Heart left ventricle (tissue), 16 donors: ENCODE data around the gene FBXO21. TPM values are rescaled to one million over a fixed set of nuclear protein-coding genes. Genes with fewer than 3 reads are reported as not detected.

ENCODE experiments used
- ATAC-seq, 4 donors: fragments of 200-7000 bp; cut with Tn5 transposase; one replicate each; pipeline ENCODE4 v1.9.1; 2020 to 2022; ENCODE audit warnings: moderate library complexity in 4 of 4, mild to moderate bottlenecking in 3 of 4, moderate number of reproducible peaks in 1 of 4
- DNase-seq, 5 donors: peaks; one replicate each; pipeline ENCODE4 v3.0.0-alpha.2; 2020
- H3K27ac ChIP-seq, 12 donors: fragments of 200-600 bp; sonication (generic) in 4 of 12; one replicate each; pipeline versions ENCODE4 v1.5.0 to v1.8.0; 2016 to 2022; ENCODE audit warnings: mild to moderate bottlenecking in 2 of 12
- H3K27me3 ChIP-seq, 9 donors: fragments of 200-600 bp; sonication (generic) in 2 of 9; one replicate each; pipeline versions ENCODE4 v1.5.1 to v1.8.0; 2016 to 2022; ENCODE audit warnings: mild to moderate bottlenecking in 3 of 9
- H3K36me3 ChIP-seq, 9 donors: fragments of 200-600 bp; sonication (generic) in 2 of 9; one replicate each; pipeline versions ENCODE4 v1.5.0 to v1.8.0; 2018 to 2022; ENCODE audit warnings: mild to moderate bottlenecking in 2 of 9
- H3K4me1 ChIP-seq, 12 donors: fragments of 200-600 bp; sonication (generic) in 4 of 12; one replicate each; pipeline versions ENCODE4 v1.5.0 to v1.8.0; 2016 to 2022; ENCODE audit warnings: mild to moderate bottlenecking in 3 of 12
- H3K4me3 ChIP-seq, 12 donors: fragments of 200-600 bp; sonication (generic) in 4 of 12; one replicate each; pipeline versions ENCODE4 v1.5.0 to v1.8.0; 2017 to 2022; ENCODE audit warnings: mild to moderate bottlenecking in 9 of 12, moderate library complexity in 4 of 12
- H3K9me3 ChIP-seq, 12 donors: fragments of 200-600 bp; sonication (generic) in 4 of 12; one replicate each; pipeline versions ENCODE4 v1.5.0 to v1.8.0; 2016 to 2022; ENCODE audit warnings: mild to moderate bottlenecking in 1 of 12
- CTCF ChIP-seq, 12 donors: fragments of 200-600 bp; sonication (generic) in 4 of 12; IDR thresholded peaks; one replicate each; pipeline versions ENCODE4 v1.5.0 to v1.8.0; 2018 to 2022; ENCODE audit warnings: antibody characterized with exemption in 12 of 12, mild to moderate bottlenecking in 5 of 12
- POLR2A ChIP-seq, 2 donors: fragments of 450-650 bp; IDR thresholded peaks; one replicate each; pipeline ENCODE4 v1.6.1; 2017; ENCODE audit warnings: antibody characterized with exemption in 2 of 2, mild to moderate bottlenecking in 2 of 2, moderate library complexity in 2 of 2
- WGBS, 4 donors: extraction: QIAGEN DNeasy Blood & Tissue Kit in 2 of 4; methylation state at CpG; one replicate each; pipeline versions ENCODE4 v1.1.5 to v1.1.7; 2013 to 2018; 5-methylcytosine and 5-hydroxymethylcytosine counted together
- intact Hi-C, 10 donors: fragments of 100-400 bp; cut with DNase I; formaldehyde crosslinking; loops; one replicate each; pipeline versions ENCODE4 v1.11.1 to v1.14.2; 2022
- polyA plus RNA-seq, 2 donors: library from polyadenylated mRNA; stranded (reverse); fragments of 200-250 nt; gene quantifications; one replicate each; pipeline ENCODE4 v1.2.3, GENCODE V29; 2013
- total RNA-seq, 9 donors: library from RNA; depleted of rRNA in 2 of 9; stranded (reverse); fragments of >200 nt in 2 of 9; fragmentation: NEBNext Ultra II Directional in 3 of 9; extraction: Animal tissue kit (Norgen Biotek cat#: 25700) in 3 of 9; gene quantifications; one replicate each; pipeline versions ENCODE4 v1.1.0 to v1.2.4, GENCODE V29; 2016 to 2023
- donor health status: ischemic (EF 13 %, LVEDD 7.1; RV severe dilation, severe dysfunction).
- donor health status: healthy with polysubstance abuse.
- donor health status: DM: no; HTN: yes; CAD: no.
- donor health status: DM: no; HTN: no; CAD: no.
- donor health status: ischemic (EF 25% LVEDD 6.9; RV normal size, moderate dysfunction).
- donor health status: ischemic (EF 25% LVEDD 5.7; RV mildly dilated, moderate dysfunction).
- donor health status: healthy.
- donor health status: DM: yes; HTN: yes; CAD: no.
- donor health status: ischemic (EF 35%, LVEDD 5.7; RV mildly dilated, moderate dysfunction).
- donor health status: nonischemic (EF 11% LVEDD 7.7; RV severe dilation, severe dysfunction).
- donor health status: DM: yes; HTN: yes; CAD: no.
- donor health status: PGD.
- donor health status: ischemic (EF 29% LVEDD 5.4; RV normal size, mild dysfunction).
- donor health status: nonischemic (EF 23%, LVEDD 6.1; RV moderate dilation, normal function).

FBXO21 gene
- total and polyA plus RNA-seq, 11 donors, result 10.9 to 82.4 (median 44.1) TPM

DNA sequence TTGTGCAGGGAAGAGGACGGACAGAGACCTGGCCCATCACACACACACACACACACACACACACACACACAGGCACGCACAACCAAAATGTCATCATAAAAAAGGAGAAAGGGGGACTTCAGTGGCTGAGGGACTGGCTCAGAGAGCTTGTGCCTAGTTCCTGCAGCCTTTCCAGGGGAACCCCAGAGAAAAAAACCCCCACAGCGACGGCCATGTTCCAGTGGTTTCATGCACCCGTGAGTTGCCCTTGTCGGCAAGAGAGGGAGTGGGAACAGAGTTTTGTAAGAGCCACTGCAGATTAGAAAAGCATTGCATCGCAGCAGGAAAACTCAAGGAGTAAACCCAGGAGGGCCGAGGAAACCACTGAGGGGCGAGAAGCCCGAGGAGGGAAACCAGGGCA, 24.5 kb upstream of the FBXO21 start:
- H3K36me3 ChIP-seq, result no peaks in the 10 kb centered on the region
- H3K4me3 ChIP-seq, result no peak overlapping the region
- no peak overlapping the region for H3K27ac ChIP-seq
- DNase-seq, result no peak
- TF ChIP-seq CTCF (IDR thresholded peaks at IDR 0.05), result no peak
- no peak for TF ChIP-seq POLR2A (IDR thresholded peaks at IDR 0.05)
- H3K9me3 ChIP-seq, result no peaks in the 10 kb centered on the region
- peaks cover 0 to 45% (median 10%) of the 10 kb centered on the region in 9 donors for H3K27me3 ChIP-seq
- intact Hi-C loops, result loop anchor here in 9 of 10 donors (5.0 to 10.0 kb wide), 6 partner anchors 153 to 643 kb away; no protein-coding TSS in a partner anchor
- no peak for ATAC-seq
- no peaks in the 10 kb centered on the region for H3K4me1 ChIP-seq
- WGBS, 4 donors, result 67 to 77% (median 69%) methylated on average over 10 of the region's 10 CpGs

- no peaks in the 10 kb centered on the region for H3K9me3 ChIP-seq
- H3K27me3 ChIP-seq, result peaks cover 0 to 31% (median 8%) of the 10 kb centered on the region in 9 donors
- 22 to 38% (median 28%) methylated on average over 2 of the region's 2 CpGs for WGBS, 4 donors
- H3K27ac ChIP-seq, result no peak overlapping the region
- H3K4me1 ChIP-seq, result no peaks in the 10 kb centered on the region
- intact Hi-C loops, result loop anchor here in 9 of 10 donors (2.0 to 10.0 kb wide), 7 partner anchors 154 to 644 kb away; no protein-coding TSS in a partner anchor
- DNase-seq, result no peak
- no peak for TF ChIP-seq POLR2A (IDR thresholded peaks at IDR 0.05)
- TF ChIP-seq CTCF (IDR thresholded peaks at IDR 0.05), result no peak
- H3K4me3 ChIP-seq, result no peak overlapping the region
- no peak for ATAC-seq
- H3K36me3 ChIP-seq, result no peaks in the 10 kb centered on the region
Measured at GRCh38 chr12:117213295-117213808, 23.1 kb upstream of the FBXO21 start.

GRCh38 chr12:117212563-117213190, 22.4 kb upstream of the FBXO21 start:
- intact Hi-C loops, result loop anchor here in 9 of 10 donors (1.0 to 10.0 kb wide), 8 partner anchors 155 to 645 kb away; no protein-coding TSS in a partner anchor
- Histone ChIP-seq H3K27ac (no peak overlapping the region), H3K27me3 (peaks cover 0 to 25% (median 5%) of the 10 kb centered on the region in 9 donors), H3K36me3 (no peaks in the 10 kb centered on the region), H3K4me1 (no peaks in the 10 kb centered on the region), H3K9me3 (no peaks in the 10 kb centered on the region), H3K4me3 (no peak overlapping the region)
- peak in 11 of 12 donors; percentile 77 to 91 (median 85) for TF ChIP-seq CTCF (IDR thresholded peaks at IDR 0.05)
- TF ChIP-seq POLR2A (IDR thresholded peaks at IDR 0.05), result no peak
- DNase-seq (peak in 4 of 5 donors; percentile 46 to 65 (median 54)), ATAC-seq (peak; percentile 61 to 84 (median 72))
- 15 to 18% (median 17%) methylated on average over 7 of the region's 7 CpGs for whole genome bisulfite sequencing, 4 donors

DNA sequence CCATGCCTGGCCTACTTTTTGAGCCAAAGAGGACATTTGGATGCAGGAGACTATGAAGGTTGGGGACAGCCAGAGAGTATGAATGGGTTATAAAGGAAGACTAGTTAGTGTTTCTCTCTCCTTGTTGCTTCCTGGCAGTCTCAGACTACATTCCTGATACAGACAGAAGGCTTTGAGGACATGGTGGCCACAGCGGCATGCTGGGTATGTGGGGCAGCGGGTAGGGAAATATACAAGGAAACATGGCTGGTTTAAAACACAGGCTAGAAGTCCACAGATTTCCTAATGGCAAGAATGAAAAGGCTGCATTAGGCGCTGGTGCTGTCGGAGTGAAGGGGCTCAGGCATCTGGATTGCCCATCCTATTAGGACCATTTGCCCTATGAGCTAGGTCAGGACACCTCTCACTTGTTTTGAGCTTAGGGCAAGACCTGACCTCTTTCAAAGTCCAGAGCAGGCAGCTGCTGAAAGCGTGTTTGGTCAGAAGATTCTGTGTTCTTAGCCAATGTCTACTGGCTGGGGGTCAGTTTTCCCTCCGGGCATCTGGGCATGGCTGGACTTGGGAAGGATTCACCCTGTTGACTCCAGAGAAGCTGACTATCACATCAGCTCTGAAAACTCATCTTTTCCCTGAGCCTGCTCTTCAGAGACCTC, 20.1 kb upstream of the FBXO21 start:
- no peak overlapping the region for H3K27ac ChIP-seq
- DNase-seq (no peak), ATAC-seq (no peak)
- H3K36me3 ChIP-seq, result no peaks in the 10 kb centered on the region
- 87 to 92% (median 90%) methylated on average over 6 of the region's 6 CpGs for WGBS, 4 donors
- no peaks in the 10 kb centered on the region for H3K9me3 ChIP-seq
- H3K4me3 ChIP-seq, result no peak overlapping the region
- peaks cover 0 to 30% (median 3%) of the 10 kb centered on the region in 9 donors for H3K27me3 ChIP-seq
- no peaks in the 10 kb centered on the region for H3K4me1 ChIP-seq
- intact Hi-C loops, result loop anchor here in 9 of 10 donors (5.0 to 10.0 kb wide), 6 partner anchors 157 to 647 kb away; no protein-coding TSS in a partner anchor
- TF ChIP-seq POLR2A (IDR thresholded peaks at IDR 0.05), result no peak
- TF ChIP-seq CTCF (IDR thresholded peaks at IDR 0.05), result no peak
